RKO (cell line): ENCODE results near the gene TREX2.

Experiments
- DNase-seq: peaks from one replicate; pipeline ENCODE4 v3.0.0-alpha.2; 2016; ENCODE audit warnings: low spot score

TREX2 gene

DNA sequence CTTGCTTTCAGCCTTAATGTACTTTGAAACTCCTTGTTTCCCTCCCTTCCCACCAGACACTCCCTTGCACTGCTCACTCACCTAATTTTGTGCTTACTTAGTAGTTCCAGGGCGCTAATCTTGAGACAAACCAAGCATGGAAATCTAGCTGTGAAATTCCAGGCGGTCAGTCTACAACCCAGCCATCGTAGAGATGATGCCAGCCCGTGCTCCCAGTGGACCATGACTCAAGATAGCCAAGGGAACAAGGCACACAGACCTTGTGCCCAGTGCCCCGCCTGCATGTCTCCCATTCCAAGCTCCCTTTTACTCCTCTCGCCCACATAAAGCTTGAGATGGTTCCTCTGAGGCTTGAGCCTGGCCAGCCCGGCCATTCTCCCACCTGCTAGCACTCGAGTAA, 11.1 kb downstream of the TREX2 start:
- no peak for DNase-seq

DNA sequence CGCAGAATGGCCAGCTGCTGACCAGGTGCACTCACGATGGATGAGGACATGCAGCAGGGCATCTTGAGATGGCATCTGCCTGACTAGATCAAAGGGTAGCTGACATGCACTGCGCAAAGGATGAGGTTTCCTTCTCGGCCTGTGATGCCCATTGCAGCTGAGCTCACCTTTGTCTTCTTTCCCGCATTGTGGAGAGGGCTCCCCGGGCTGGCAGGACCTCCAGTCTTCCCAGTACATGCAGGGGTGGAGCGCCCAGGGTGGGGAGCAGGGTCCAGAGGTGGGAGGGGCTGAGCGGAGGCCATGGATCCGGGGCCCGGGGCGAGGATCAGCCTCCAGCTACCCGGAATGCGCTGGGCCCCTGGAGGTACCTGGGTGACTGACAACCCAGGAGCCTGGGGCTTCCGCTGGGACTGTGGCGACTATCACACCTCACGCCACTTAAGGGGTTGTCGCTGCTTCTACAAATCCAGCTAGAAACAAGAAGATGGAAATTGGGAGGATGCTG, 12.0 kb downstream of the TREX2 start:
- no peak for DNase-seq

DNA sequence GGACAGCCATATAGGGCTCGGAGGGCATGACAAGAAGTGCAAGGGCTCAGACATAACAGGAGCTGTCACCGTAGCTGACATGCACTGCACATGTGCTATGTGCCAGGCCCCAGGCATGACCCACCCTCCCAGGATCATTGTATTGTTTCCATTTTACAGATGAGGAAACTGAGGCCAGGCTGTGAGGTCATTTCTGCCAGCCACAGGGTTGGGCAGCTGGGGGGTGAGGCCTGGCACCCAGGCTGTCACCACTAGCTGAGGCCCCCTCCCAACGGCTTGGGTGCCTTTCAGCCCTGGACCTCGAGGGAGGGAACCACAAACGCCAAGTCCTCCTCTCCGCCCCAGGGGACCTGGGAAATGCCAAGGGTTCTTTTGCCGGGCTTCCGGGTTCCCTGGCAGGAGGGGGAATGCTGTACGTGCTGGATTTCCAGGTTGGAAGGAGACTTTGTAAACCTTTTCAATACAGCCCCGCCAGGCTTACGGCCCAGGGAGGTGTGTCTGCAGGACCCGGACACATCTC, 12.6 kb downstream of the TREX2 start:
- no peak for DNase-seq

DNA sequence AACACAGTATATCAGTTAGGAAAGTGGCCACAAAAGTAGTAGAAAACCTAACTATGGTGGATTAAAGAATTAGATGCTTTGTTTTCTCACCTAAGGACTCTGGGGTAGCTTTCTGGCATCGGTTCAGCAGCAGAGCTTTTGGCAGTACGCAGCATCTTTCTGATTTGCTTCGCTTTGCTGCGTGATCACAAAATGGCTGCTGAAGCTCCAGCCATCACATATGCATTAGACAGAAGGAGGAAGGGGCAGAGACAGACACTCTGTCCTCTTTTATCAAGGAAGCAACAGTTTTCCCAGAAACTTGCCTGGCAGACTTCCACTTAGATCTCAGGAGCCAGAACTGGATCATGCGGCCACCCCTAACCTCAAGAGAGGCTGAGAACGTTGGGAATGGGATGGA, 15.1 kb downstream of the TREX2 start:
- DNase-seq: no peak

DNA sequence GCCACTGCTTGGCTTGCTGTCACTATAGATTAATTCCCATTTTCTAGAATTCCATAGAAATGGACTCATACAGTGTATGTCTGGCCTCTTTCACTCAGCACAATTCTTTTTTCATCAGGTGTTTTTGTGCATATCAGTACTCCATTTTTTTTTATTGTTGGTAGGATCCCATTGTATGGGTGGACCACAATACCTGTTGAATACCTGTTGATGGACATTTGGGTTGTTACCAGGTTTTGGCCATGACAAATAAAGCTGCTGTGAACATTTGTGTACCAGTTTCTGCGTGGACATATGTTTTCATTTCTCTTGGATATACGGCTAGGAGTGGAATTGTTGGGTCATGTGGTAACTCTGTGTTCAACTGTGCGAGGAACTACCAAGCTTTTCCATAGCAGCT, 19.7 kb downstream of the TREX2 start:
- DNase-seq: no peak

DNA sequence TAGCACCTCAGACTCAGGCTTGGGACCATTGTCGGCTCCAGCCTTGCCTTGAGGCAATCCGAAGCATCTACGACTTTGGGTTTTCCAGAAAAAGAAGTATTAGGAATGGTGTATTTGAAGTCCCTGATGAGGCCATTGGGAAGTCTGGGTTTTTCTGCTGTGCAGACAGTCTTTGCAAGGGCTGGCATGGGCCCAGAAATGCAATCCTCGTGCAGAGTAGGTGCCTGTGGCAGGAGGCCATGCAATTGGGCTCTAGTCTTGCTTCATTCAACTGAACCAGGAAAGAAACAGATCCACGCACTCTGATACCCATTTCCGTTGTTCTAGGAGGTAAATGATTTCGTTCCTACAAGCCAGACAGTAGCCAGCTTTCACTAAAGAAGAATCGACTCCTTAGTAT, 22.2 kb downstream of the TREX2 start:
- DNase-seq: no peak

DNA sequence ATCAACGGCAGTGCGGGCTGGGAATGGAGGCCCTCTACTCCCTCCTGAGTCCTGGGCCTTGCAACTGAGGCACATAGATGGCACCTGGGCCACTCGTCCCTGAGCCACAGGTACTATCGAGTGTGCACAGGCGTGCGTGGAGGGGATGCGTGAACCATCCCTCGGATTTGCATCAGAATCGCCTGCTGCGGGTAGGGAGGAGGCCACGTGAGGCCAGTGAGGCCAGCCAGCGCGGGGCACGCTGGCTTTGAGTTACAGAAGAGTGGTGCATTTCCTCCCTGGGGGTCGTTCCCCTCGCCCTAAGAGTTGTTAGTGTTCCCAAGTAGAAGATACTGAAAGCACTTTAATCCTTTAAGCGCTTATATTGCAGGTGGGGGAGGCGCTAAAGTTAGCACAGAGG, 24.0 kb downstream of the TREX2 start:
- no peak for DNase-seq

DNA sequence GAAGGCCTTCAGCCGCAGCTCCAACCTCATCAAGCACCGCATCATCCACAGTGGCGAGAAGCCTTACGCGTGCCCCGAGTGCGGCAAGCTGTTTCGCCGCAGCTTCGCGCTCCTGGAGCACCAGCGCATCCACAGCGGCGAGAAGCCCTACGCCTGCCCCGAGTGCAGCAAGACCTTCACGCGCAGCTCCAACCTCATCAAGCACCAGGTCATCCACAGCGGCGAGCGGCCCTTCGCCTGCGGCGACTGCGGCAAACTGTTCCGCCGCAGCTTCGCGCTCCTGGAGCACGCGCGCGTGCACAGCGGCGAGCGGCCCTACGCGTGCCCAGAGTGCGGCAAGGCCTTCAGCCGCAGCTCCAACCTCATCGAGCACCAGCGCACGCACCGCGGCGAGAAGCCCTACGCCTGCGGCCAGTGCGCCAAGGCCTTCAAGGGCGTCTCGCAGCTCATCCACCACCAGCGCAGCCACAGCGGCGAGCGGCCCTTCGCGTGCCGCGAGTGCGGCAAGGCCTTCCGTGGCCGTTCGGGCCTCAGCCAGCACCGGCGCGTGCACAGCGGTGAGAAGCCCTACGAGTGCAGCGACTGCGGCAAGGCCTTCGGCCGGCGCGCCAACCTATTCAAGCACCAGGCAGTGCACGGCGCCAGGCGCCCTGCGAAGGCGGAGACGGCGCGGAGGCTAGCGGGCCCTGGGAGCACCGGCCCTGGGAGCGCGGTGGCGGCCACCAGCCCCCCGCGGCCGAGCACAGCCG, 24.8 kb downstream of the TREX2 start:
- DNase-seq: no peak

DNA sequence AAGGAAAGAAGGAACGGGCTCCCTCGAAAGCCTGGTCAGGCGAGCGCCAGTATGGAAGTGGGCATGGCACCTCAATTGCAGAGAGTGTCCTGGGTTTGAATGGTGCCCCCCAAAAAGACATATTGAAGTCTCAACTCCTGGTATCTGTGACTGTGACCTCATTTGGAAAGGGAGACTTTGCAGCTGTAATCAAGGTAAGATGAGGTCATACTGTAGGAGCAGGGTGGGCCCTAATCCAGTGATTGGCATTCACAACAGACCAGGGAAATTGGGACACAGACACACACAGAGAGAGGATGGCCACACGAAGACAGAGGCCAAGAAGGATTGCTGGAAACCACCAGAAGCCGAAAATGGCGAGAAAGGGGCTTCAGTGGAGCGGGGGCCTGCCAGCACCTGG, 28.2 kb downstream of the TREX2 start:
- no peak for DNase-seq

DNA sequence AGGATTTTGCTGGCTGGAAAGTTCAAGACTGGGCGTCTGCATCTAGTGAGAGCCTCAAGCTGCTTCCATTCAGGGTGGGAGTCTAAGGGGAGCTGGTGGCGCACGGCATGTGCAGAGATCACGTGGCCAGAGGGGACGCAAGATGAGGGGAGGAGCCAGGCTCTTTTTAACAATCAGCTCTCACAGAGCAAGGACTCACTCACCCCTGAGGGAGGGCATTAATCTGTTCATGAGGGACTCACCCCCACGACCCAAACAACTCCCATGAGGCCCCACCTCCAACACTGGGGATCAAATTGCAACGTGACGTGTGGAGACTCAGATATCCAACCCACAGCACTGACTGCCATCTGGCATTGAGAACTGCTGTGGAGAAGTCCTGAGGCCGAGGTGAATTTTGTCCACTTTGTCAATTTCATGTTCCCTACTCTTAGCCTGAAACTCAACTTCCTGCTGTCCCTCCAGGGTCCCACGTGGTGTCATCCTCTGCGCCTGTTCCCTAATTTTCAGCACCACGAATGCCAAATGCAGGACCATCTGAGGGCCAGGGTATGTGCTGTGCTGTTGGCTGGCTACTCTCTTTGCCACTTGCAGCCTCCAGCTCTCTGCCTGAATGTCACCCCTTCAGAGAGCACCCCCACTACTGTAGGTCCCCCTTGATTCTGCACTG, 28.9 kb downstream of the TREX2 start:
- no peak for DNase-seq

DNA sequence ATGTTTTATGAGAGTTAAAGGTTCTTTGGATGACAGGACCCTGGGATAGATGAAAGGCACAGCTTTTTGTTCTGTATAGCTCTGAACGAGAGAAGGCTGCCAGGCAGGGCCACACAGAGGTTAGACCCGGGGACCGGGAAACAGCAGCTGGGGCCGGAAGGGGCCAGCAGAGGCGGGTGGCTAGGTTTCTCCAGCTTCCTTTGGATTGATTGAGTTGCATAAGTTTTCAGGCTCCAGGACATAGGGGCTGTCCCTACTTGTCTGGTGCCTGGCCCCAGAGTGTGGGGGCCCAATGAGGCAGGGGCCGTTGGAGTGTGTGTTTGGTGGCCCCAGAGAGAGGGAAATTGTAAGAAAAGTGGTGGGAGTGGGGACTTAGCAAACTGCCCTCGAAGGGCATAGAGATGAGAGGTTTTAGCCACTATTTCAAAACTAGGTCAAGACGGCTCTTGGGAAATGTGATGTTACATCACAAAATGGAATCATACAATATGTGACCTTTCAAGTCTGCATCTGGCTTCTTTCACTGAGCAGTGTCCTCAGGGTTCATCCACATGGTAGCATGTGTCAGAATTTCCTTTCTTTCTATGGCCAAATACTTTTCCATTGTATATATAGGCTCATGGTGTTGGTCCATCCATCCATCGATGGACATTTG, 30.9 kb downstream of the TREX2 start:
- no peak for DNase-seq

DNA sequence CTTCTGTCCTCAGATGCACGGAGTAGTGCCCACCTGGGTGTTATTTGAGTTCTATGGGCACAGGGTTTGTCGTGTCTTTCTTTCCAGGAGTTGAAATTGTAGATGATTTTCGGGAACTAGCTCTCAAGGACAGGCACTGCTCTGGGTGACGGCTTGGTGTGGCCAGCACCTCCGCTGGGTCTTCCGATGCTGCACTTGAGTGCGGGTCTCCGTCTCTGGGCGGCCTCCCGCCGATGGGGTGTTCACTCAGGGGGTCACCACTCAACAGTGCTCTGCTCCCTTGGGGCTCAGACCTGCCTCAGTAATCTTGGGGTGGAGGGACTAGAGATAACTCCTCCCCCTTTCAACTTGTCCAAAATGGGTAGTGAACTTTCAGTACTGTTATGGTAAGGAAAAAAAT, 32.1 kb downstream of the TREX2 start:
- no peak for DNase-seq

DNA sequence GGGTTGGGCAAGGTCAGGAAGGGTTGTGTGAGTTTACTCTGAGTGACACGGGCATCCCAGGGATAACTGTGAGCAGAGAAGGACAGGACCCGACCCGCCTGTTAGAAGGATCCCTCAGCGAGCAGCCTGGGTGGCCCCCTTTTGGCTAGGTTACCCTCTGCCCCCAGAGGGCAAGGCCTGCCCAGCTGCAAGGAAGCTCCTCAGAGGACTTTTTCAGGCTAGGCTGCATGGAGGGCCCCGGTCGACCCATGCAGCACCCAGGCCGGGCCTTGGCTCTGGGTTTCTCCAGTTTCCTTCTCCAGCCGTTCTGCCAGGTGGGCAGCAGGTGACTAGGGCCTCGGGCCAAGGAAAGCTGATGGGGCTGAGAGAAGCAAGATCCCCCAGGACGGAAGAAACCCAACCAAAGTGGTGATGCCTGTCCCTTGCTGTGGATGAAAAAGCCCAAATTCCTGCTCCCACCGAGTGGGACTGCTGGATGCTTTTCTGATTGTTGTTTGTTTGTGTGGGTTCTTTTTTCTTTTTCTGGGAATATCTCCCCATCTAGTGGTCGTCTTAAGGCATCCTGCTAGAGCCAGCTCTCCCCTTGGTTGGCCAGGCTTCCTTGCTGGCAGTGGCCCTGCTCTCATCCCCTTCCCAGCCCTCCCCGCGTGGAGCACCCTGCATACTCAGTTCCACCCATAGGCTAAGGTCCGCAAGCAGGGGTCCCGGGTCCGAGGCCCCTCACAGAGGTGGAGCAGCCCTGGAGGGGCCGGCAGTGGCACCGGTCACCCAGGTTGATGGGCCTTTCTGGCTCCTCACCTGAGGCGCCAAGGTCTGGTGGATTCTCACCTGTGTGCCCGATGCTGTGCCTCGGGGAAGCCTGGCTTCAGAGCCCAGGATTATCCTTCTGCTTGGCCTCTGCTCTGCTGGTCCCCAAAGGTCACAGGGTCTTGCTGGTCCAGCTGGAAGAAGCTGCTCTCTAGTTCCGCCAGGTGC, 32.8 kb downstream of the TREX2 start:
- no peak for DNase-seq

DNA sequence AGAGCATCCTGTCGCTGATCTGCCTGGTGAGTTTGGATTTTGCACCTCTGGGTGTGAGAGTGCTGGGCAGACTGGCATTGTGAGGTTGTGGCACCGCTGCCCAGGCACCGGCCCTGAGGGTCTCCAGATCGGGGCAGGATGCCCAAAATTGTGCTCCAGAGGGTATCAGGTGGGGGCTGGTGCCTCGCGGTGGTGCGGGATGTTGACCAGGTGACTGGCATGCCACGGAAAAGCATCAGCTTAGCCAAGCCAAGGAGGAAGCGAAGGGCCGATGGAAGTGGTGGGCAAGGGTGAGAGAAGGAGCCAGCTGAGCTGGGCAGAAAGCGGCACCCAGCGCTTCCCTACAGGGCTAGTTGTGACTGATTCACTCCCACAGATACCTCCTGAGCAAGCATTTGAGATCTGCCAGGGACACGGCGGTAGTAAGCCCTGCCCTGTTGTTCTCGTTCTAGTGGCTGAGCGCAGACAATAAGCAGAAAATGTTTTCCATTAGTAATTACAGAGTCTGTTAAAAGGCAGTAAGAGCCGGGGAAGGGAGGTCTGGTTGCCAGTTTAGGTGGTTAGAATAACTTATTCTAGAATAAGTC, 33.8 kb downstream of the TREX2 start:
- DNase-seq: no peak

DNA sequence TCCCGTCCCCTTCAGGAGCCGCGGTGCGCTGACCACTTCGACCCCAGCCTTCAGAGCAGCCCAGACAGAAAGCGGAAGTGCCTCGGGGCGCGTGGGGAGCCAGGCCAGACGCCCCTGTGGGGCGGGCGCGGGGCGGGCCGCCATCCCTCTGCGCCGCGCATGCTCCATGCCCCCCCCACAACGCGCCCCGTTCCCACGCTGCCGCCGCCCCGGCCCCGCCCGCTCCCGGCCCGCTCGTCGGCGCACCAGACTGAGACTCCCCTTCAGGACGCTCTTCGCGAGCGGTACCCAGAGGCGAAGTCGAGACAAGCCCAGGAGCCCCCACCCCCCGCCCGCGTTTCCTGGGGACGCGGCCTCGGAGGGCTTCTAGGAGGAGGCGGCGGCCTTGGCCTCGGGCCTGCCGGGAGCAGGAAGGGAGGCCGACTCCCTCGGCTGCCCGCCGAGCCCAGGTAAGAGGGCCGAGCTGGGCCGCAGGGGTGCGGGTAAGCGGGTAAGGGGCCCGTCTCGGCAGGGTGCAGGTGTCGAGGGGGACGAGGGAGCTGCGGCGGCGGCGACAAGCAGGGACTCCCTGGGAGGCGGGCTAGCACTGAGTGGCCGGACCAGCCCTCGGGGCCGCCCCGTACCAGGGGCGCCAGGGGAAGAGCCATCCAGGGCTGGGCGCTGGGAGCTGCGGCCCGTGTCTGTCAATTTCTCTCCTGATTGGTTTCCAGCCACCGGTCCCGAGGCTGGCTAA, 34.4 kb downstream of the TREX2 start, which contains the start of gene ZFP92:
TSS of gene ZFP92 (plus strand) at position 218 of the 733 bp plus-strand sequence. CDS start 6,851 bp downstream, outside the sequence.
- DNase-seq: no peak

DNA sequence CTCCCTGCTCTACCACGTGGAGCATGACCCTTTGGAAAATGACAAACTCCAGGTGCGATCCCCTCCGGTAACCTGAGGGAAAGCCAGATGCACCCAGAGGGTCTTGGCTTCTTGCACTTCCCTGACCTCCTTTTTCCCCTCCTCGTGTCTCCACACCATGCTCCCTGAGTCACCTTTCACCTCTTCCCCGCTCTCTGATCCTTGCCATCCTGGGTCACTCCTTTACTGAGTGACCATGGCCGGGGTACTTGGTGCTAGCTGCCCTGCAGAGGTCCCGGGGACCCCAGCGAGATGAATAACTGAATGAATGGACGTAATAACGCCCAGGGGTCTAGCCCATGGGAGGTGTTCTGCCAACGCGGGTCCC, 35.0 kb downstream of the TREX2 start:
- no peak for DNase-seq

DNA sequence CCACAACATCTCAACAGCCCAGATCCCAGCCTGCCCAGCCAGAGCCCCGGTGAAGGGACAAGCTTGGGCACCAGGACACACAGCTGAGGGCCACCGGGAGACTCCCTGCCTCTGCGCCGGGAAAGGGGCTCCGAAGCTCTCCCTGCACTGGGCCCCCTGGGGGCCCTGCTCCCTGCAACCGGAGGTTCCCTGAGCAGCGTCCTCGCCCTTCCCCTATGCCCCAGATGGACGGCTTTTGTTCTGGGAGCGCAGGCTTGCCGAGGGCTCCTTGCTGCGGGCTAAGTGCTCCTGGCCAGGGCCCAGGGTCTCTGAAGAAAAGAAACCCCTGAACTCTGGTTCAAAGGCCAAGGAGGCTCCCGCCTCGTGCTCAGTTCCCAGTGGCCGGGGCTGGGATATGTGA, 35.5 kb downstream of the TREX2 start:
- DNase-seq: no peak

DNA sequence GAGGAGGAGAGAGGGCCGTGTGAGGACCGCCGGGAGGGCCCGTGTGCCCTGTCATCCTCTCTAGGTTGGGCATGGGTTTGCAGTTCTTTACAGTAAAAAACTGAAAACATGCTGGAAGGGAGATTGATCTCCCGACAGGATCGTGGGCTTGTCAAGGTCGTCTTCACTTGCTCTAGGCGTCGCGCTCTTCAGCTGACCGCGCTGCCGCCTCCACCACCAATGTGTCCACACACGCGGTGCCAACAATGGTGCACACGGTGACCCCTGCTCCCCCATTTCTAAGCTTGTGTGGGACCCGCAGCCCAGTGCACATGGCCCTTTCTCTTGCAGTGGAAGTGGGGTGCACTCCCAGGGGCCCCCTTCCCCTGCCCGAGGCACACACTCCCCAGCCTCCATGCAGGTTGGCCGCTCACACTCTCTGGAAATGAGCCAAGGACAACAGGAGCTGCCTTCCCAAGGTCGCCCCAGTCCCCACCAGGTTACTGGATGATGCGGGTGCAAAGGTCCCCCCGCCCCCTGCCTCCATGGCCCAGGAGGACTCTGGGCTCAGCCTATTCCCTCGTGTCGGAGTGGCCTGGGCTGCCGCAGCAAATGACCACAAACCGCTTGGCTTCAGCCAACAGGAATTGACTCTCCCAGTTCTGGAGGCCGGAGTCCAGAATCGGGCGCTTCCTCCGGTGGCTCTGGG, 36.3 kb downstream of the TREX2 start:
- no peak for DNase-seq

DNA sequence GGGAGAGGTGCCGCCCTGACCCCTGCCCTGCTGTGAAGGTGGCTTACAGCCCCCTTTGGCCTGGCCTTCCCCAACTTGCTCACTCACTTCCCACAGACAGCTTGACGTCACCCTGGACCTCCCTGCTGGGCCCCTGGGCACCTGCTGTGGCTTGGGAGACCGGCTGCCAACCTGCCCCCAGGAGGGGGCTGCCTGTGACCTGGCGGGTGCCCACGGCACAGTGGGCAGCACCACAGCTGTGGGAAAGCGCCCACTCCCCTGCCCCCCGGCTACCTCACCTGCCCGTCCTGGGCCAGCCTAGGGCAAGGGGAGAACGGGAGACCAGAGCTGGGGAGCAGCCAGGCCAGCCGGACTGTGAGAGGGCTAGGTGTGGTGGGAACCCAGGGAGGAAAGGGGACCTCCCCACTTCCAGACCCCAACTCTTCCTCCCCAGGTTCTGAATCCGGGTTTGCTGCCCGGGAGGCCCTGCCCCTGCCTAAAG, 36.9 kb downstream of the TREX2 start:
- DNase-seq: no peak

DNA sequence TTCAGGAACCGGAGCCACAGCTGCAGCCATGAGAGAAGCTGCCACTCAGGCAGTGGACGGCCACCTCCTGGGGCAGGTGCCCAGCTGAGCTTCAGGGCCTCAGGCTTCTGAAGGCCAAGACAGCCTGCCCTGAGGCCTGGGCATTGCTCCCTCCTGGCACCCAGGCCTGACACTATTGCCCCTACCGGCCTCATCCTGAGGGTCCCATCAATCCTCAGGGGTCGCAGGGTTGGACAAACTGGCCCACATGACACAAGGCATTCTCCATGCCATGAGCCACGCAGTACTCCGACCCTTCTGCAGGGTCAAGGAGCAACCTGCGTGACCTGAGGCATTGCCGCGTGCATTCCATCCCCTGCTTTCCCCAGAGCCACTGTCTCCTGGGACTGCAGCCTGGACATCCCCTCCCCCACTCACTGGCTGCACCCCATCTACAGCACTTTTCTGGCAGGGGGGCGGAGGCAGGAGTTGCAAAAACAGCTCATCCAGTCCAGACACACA, 37.6 kb downstream of the TREX2 start:
- DNase-seq: no peak
